G401.6 (cell line): ENCODE results near the gene ITIH5.

ENCODE experiments used
- FAIRE-seq: peaks from 2 replicates; lab custom pipeline; 2012; peaks lifted over from hg19 to GRCh38; lab: Jason Lieb, UNC

ITIH5 gene

DNA sequence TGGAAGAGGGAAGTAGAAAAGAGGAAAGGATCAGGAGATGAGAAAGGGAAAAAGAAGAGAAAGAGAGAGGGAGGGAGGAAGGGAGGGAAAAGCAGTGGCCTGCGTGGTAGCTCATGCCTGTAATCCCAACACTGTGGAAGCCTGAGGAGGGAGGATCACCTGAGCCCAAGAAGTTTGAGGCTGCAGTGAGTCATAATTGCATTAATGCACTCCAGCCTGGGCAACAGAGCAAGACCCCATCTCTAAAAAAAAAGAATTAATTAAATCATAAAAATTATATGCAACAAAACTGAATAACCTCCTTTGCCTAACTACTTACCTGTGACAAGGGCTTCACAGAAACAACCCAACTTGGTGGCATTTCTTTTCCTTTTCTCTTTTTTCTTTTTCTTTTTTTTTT lies 148.1 kb downstream of the ITIH5 start:
- no peak for FAIRE-seq

DNA sequence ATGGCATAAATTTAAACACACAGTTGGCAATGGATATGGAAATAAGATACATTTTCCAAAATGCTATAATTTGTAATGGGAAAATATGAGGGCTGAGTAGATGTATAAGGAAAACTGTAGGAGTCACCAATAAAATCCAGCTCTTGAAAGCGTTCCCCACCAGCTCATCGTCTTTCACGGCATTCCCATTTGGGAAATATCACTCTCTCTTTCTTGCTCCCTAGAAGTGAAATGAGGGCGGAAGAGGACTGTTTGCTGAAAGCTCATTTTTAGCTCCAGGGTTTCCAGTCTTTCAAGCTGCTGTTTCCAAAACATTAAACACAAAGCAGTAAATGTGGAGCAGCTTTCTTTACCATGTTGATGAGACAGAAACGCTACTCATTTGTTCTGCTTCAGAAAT lies 151.3 kb downstream of the ITIH5 start:
- FAIRE-seq = no peak

GRCh38 chr10:7513936-7514335 lies 152.8 kb downstream of the ITIH5 start:
- FAIRE-seq = no peak

- FAIRE-seq = no peak
Observed at GRCh38 chr10:7513455-7513854, 153.3 kb downstream of the ITIH5 start.

DNA sequence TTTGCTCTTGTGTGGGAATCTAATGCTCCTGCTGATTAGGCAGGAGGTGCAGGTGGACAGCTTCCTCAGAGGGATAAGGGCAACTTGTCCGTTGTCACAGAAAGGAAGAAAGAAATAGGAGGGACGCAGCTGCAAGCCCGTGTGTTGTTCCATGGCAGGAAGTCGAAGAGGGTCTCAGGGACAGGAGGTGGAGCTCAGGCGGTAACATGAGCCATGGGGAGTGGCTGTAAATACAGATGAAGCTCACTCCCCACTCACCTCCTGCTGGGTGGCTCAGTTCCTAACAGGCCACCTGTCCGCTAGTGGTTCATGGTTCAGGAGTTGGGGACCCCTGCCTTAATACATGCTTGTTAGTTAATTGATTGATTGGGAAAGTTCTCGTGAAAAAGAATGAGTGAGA lies 154.3 kb downstream of the ITIH5 start:
- FAIRE-seq = no peak

DNA sequence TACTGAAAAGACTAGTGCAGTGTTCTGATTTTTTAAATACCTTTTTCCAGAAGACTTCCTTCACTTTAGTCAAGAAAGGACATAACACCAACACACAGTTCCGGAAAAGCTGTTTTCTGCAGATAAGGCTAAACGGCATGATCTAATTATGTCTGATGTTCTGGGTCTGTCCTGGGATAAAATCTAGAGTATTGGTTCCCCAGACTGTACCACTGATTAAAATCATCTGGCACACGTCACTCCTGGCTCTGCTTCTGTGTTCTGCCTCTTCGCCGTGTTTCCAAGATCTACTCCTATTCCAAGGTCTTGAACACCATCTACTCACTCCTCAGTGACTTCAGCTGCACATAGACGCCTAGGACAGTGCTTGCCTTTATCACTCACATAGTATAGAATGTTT lies 155.2 kb downstream of the ITIH5 start:
- no peak for FAIRE-seq
